HCT116 (cell line): ENCODE measurements around the gene TNC. TPM values are rescaled to one million over a fixed set of nuclear protein-coding genes. Genes with fewer than 3 reads are reported as not detected.

Experiments
- ATAC-seq: fragments of 200-7000 bp; cut with Tn5 transposase; 2 replicates; pipeline ENCODE4 v1.9.1; 2020; ENCODE audit warnings: mild to moderate bottlenecking, moderate library complexity
- BruUV-seq: library from RNA; stranded (reverse); fragments of 400-500 nt; replicated peaks from 2 replicates; lab custom pipeline; 2021; lab: Mats Ljungman, UMichigan
- CTCF ChIA-PET: fragments of 300-600 bp; sonication (Branson Sonifier 250); formaldehyde crosslinking; loops from one replicate; lab custom pipeline; 2021; ENCODE audit warnings: antibody characterized with exemption; lab: Charles Lee
- POLR2A ChIA-PET: fragments of 300-600, 350-600 bp; sonication (Branson Sonifier 250); formaldehyde crosslinking; loops from one replicate; lab custom pipeline; 2021; ENCODE audit warnings: antibody characterized with exemption; lab: Charles Lee
- RAD21 ChIA-PET, 2 experiments: fragments of 300-600 bp; sonication (Branson Sonifier 250); formaldehyde crosslinking; loops; one replicate each; lab custom pipeline; 2023; ENCODE audit warnings: low total read pairs in 2 of 2; ENCODE audit not compliant: uncharacterized antibody in 2 of 2, unreplicated experiment in 2 of 2, low non-redundant PET in 1 of 2; lab: Charles Lee
- DNase-seq: peaks from one replicate; pipeline ENCODE4 v3.0.0-alpha.2; 2010; ENCODE audit warnings: low read depth, low spot score
- H2AFZ ChIP-seq: fragments of 200-600 bp; shearing (Covaris generic), sonication (generic); 2 replicates; pipeline ENCODE4 v1.6.1; 2017; ENCODE audit warnings: low read depth, mixed run types, mixed read lengths, antibody characterized with exemption, low read length; ENCODE audit not compliant: poor library complexity, severe bottlenecking
- H3K27ac ChIP-seq: 2 replicates; pipeline ENCODE4 v1.5.1; 2012; ENCODE audit warnings: low read depth, low read length
- H3K27me3 ChIP-seq: fragments of 200-600 bp; sonication (generic); 2 replicates; pipeline ENCODE4 v1.6.1; 2016; ENCODE audit warnings: mixed run types, low read length, mixed read lengths; ENCODE audit not compliant: insufficient read depth
- H3K36me3 ChIP-seq, 2 experiments: fragments of 200-500 bp in 1 of 2; fragments of 200-600 bp in 1 of 2; sonication (Bioruptor generic) in 1 of 2; sonication (generic) in 1 of 2; 2 replicates each; pipeline versions ENCODE4 v1.5.1 to v1.6.1; 2014 to 2016; ENCODE audit warnings: low read length in 2 of 2, inconsistent platforms in 1 of 2, mixed read lengths in 1 of 2, mixed run types in 1 of 2; ENCODE audit not compliant: insufficient read depth in 2 of 2, control insufficient read depth in 1 of 2
- H3K4me1 ChIP-seq, 2 experiments: fragments of 200-600 bp in 1 of 2; sonication (generic) in 1 of 2; 2 replicates each; pipeline versions ENCODE4 v1.5.1 to v1.6.1; 2012 to 2017; ENCODE audit warnings: low read length in 2 of 2, inconsistent platforms in 1 of 2, mild to moderate bottlenecking in 1 of 2, mixed read lengths in 1 of 2, mixed run types in 1 of 2, moderate library complexity in 1 of 2; ENCODE audit not compliant: insufficient read depth in 2 of 2, control insufficient read depth in 1 of 2
- H3K4me2 ChIP-seq: fragments of 200-600 bp; sonication (generic); 2 replicates; pipeline ENCODE4 v1.6.1; 2017; ENCODE audit warnings: mixed run types, low read length, mixed read lengths
- H3K4me3 ChIP-seq, 2 experiments: fragments of 200-600 bp in 1 of 2; sonication (generic) in 1 of 2; replicated peaks in 1 of 2; 2 replicates each; pipeline ENCODE4 v1.5.1; 2011 to 2016; ENCODE audit warnings: low read length in 2 of 2, control low read depth in 1 of 2, low read depth in 1 of 2, mild to moderate bottlenecking in 1 of 2, mixed read lengths in 1 of 2, mixed run types in 1 of 2
- H3K79me2 ChIP-seq: fragments of 200-600 bp; sonication (generic); 2 replicates; pipeline ENCODE4 v1.6.1; 2017; ENCODE audit warnings: mild to moderate bottlenecking, mixed run types, low read length, moderate library complexity, mixed read lengths; ENCODE audit not compliant: insufficient read depth
- H3K9ac ChIP-seq: fragments of 200-600 bp; sonication (generic); 2 replicates; pipeline ENCODE4 v1.6.1; 2016; ENCODE audit warnings: low read length, mixed read lengths
- H3K9me2 ChIP-seq: fragments of 200-600 bp; sonication (generic), shearing (Covaris generic); 2 replicates; pipeline ENCODE4 v1.6.1; 2017; ENCODE audit warnings: mixed run types, mild to moderate bottlenecking, moderate library complexity; ENCODE audit not compliant: insufficient read depth
- H3K9me3 ChIP-seq, 2 experiments: fragments of 200-500 bp in 1 of 2; fragments of 200-600 bp in 1 of 2; sonication (Bioruptor generic) in 1 of 2; sonication (generic) in 1 of 2; 2 replicates each; pipeline ENCODE4 v1.6.1; 2014 to 2017; ENCODE audit warnings: low read length in 2 of 2, mixed read lengths in 2 of 2, inconsistent platforms in 1 of 2, low read depth in 1 of 2, mild to moderate bottlenecking in 1 of 2, mixed run types in 1 of 2, moderate library complexity in 1 of 2; ENCODE audit not compliant: control insufficient read depth in 1 of 2, insufficient read depth in 1 of 2
- H4K20me1 ChIP-seq: fragments of 200-600 bp; sonication (generic), shearing (Covaris generic); 2 replicates; pipeline ENCODE4 v1.6.1; 2017; ENCODE audit warnings: mixed run types, mild to moderate bottlenecking, moderate library complexity; ENCODE audit not compliant: insufficient read depth
- CBX3 ChIP-seq: IDR thresholded peaks from 2 replicates; pipeline ENCODE4 v1.6.1; 2012; ENCODE audit warnings: low read depth
- CEBPB ChIP-seq: IDR thresholded peaks from 2 replicates; pipeline ENCODE4 v1.6.1; 2012; ENCODE audit warnings: low read depth
- EGR1 ChIP-seq: IDR thresholded peaks from 2 replicates; pipeline ENCODE4 v1.6.1; 2012; ENCODE audit warnings: low read depth
- ELF1 ChIP-seq: IDR thresholded peaks from 2 replicates; pipeline ENCODE4 v1.6.1; 2012; ENCODE audit warnings: low read depth, borderline replicate concordance
- EZH2phosphoT487 ChIP-seq: fragments of 200-600 bp; IDR thresholded peaks from 2 replicates; pipeline ENCODE4 v1.6.1; 2018; ENCODE audit warnings: antibody characterized with exemption, borderline replicate concordance
- FOSL1 ChIP-seq: IDR thresholded peaks from 2 replicates; pipeline ENCODE4 v1.6.1; 2012; ENCODE audit warnings: low read depth
- JUND ChIP-seq: IDR thresholded peaks from 2 replicates; pipeline ENCODE4 v1.6.1; 2012
- POLR2A ChIP-seq: IDR thresholded peaks from 2 replicates; pipeline ENCODE4 v1.7.0; 2011; ENCODE audit warnings: borderline replicate concordance; ENCODE audit not compliant: insufficient read depth, insufficient read length; ENCODE audit errors: extremely low read depth
- POLR2AphosphoS5 ChIP-seq: IDR thresholded peaks from 2 replicates; pipeline ENCODE4 v1.6.1; 2011; ENCODE audit warnings: mild to moderate bottlenecking, low read depth, low read length, moderate library complexity
- SP1 ChIP-seq: IDR thresholded peaks from 2 replicates; pipeline ENCODE4 v1.6.1; 2012; ENCODE audit warnings: low read depth
- YY1 ChIP-seq: IDR thresholded peaks from 2 replicates; pipeline ENCODE4 v1.6.1; 2011; ENCODE audit warnings: low read length, low read depth, moderate library complexity, mild to moderate bottlenecking; ENCODE audit not compliant: insufficient replicate concordance; ENCODE audit errors: extremely low read depth
- ZFX ChIP-seq: fragments of 450-650 bp; IDR thresholded peaks from 2 replicates; pipeline ENCODE4 v1.6.1; 2017
- ZNF274 ChIP-seq: fragments of 200-500 bp; sonication (Bioruptor generic); IDR thresholded peaks from 2 replicates; pipeline ENCODE4 v1.6.1; 2014; ENCODE audit warnings: mild to moderate bottlenecking, low read depth, low read length, inconsistent platforms
- intact Hi-C: fragments of 100-400 bp; cut with micrococcal nuclease; formaldehyde crosslinking; loops from 2 replicates; pipeline ENCODE4 v1.10.0; 2022
- total RNA-seq: library from RNA; stranded (reverse); gene quantifications from one replicate; pipeline ENCODE4 v1.2.1, GENCODE V29; 2021; ENCODE audit not compliant: unreplicated experiment
- TF ChIP-seq, protein P1 (sequence below): IDR thresholded peaks from 2 replicates; pipeline ENCODE4 v1.6.1; 2012
- TF ChIP-seq, protein P2 (sequence below): IDR thresholded peaks from 2 replicates; pipeline ENCODE4 v1.6.1; 2011; ENCODE audit warnings: mild to moderate bottlenecking, low read length, moderate library complexity; ENCODE audit not compliant: insufficient replicate concordance; ENCODE audit errors: extremely low read depth
- TF ChIP-seq, protein P3 (sequence below): IDR thresholded peaks from 2 replicates; pipeline ENCODE4 v1.6.1; 2012
- TF ChIP-seq, protein P4 (sequence below): IDR thresholded peaks from 2 replicates; pipeline ENCODE4 v1.6.1; 2012; ENCODE audit warnings: low read depth
- TF ChIP-seq, protein P5 (sequence below), 3 experiments: fragments of 200-600 bp in 1 of 3; sonication (generic) in 1 of 3; IDR thresholded peaks in 2 of 3; conservative IDR thresholded peaks in 1 of 3; 2 replicates each; pipeline ENCODE4 v1.5.1; 2012 to 2017; ENCODE audit warnings: low read depth in 2 of 3, low read length in 2 of 3, antibody characterized with exemption in 1 of 3, borderline replicate concordance in 1 of 3, control low read depth in 1 of 3, mild to moderate bottlenecking in 1 of 3, mixed read lengths in 1 of 3, mixed run types in 1 of 3, moderate library complexity in 1 of 3; ENCODE audit not compliant: insufficient read depth in 1 of 3

The TNC gene
- total RNA-seq, 1 experiment from 2014 or later: 0.49 TPM

DNA sequence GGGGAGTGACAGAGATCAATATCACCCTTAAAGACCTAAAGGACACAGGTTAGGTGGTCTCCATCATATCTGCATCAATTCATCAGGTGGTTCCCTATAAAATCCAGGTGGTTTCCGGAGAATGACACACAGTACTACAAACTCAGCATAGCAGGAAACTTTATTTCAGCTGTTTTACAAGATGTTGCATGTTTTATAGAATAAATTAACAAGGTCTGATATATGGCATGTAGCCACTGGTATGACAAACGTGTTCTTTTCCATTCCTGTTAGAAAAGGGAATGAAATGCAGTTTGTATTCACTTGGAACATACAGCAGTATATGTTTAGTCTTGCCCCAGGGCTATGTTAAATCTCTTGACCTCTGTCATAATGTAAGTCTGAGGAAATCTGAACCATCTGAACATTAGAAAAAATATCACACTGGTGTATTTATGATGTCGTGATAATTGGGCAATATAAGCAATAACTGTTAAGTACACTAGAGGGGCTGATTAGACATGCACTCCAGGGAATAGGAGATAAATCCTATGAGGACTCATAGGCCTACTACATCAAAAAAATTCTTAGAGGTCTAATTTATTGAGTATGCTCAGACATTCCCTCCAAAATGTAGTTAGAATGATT lies 145.3 kb downstream of the TNC start:
- intact Hi-C loops: no loop called here
- ChIA-PET RAD21 (no interaction called here), POLR2A (no interaction called here), CTCF (no interaction called here)
- H3K4me2 ChIP-seq: no peak overlapping the region
- TF ChIP-seq YY1 (no peak), EZH2phosphoT487 (no peak), FOSL1 (no peak), CEBPB (no peak), ELF1 (no peak), EGR1 (no peak), SP1 (no peak), CBX3 (no peak), ZFX (no peak), JUND (no peak), ZNF274 (no peak), POLR2AphosphoS5 (no peak), POLR2A (no peak)
- TF ChIP-seq, protein P1, sequence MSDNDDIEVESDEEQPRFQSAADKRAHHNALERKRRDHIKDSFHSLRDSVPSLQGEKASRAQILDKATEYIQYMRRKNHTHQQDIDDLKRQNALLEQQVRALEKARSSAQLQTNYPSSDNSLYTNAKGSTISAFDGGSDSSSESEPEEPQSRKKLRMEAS: no peak
- TF ChIP-seq, protein P2, sequence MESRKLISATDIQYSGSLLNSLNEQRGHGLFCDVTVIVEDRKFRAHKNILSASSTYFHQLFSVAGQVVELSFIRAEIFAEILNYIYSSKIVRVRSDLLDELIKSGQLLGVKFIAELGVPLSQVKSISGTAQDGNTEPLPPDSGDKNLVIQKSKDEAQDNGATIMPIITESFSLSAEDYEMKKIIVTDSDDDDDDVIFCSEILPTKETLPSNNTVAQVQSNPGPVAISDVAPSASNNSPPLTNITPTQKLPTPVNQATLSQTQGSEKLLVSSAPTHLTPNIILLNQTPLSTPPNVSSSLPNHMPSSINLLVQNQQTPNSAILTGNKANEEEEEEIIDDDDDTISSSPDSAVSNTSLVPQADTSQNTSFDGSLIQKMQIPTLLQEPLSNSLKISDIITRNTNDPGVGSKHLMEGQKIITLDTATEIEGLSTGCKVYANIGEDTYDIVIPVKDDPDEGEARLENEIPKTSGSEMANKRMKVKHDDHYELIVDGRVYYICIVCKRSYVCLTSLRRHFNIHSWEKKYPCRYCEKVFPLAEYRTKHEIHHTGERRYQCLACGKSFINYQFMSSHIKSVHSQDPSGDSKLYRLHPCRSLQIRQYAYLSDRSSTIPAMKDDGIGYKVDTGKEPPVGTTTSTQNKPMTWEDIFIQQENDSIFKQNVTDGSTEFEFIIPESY: no peak
- TF ChIP-seq, protein P3, sequence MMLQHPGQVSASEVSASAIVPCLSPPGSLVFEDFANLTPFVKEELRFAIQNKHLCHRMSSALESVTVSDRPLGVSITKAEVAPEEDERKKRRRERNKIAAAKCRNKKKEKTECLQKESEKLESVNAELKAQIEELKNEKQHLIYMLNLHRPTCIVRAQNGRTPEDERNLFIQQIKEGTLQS: no peak
- TF ChIP-seq, protein P4, sequence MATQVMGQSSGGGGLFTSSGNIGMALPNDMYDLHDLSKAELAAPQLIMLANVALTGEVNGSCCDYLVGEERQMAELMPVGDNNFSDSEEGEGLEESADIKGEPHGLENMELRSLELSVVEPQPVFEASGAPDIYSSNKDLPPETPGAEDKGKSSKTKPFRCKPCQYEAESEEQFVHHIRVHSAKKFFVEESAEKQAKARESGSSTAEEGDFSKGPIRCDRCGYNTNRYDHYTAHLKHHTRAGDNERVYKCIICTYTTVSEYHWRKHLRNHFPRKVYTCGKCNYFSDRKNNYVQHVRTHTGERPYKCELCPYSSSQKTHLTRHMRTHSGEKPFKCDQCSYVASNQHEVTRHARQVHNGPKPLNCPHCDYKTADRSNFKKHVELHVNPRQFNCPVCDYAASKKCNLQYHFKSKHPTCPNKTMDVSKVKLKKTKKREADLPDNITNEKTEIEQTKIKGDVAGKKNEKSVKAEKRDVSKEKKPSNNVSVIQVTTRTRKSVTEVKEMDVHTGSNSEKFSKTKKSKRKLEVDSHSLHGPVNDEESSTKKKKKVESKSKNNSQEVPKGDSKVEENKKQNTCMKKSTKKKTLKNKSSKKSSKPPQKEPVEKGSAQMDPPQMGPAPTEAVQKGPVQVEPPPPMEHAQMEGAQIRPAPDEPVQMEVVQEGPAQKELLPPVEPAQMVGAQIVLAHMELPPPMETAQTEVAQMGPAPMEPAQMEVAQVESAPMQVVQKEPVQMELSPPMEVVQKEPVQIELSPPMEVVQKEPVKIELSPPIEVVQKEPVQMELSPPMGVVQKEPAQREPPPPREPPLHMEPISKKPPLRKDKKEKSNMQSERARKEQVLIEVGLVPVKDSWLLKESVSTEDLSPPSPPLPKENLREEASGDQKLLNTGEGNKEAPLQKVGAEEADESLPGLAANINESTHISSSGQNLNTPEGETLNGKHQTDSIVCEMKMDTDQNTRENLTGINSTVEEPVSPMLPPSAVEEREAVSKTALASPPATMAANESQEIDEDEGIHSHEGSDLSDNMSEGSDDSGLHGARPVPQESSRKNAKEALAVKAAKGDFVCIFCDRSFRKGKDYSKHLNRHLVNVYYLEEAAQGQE: no peak
- TF ChIP-seq, protein P5, sequence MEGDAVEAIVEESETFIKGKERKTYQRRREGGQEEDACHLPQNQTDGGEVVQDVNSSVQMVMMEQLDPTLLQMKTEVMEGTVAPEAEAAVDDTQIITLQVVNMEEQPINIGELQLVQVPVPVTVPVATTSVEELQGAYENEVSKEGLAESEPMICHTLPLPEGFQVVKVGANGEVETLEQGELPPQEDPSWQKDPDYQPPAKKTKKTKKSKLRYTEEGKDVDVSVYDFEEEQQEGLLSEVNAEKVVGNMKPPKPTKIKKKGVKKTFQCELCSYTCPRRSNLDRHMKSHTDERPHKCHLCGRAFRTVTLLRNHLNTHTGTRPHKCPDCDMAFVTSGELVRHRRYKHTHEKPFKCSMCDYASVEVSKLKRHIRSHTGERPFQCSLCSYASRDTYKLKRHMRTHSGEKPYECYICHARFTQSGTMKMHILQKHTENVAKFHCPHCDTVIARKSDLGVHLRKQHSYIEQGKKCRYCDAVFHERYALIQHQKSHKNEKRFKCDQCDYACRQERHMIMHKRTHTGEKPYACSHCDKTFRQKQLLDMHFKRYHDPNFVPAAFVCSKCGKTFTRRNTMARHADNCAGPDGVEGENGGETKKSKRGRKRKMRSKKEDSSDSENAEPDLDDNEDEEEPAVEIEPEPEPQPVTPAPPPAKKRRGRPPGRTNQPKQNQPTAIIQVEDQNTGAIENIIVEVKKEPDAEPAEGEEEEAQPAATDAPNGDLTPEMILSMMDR (IDR thresholded peaks at IDR 0.05 in 2 of 3, conservative IDR thresholded peaks at IDR 0.05 in 1 of 3; ENCODE audit: borderline replicate concordance in 1 of 3, insufficient read depth in 1 of 3, low read depth in 2 of 3, low read length in 2 of 3): no peak
- no TSS peak for BruUV-seq
- H3K9me3 ChIP-seq: no peaks in the 10 kb centered on the region
- H3K9ac ChIP-seq: no peak overlapping the region
- H3K27ac ChIP-seq: no peak overlapping the region
- ATAC-seq: no peak
- DNase-seq: no peak
- no peak overlapping the region for H2AFZ ChIP-seq
- no peaks in the 10 kb centered on the region for H3K36me3 ChIP-seq
- H3K4me3 ChIP-seq: no peak overlapping the region
- H3K4me1 ChIP-seq: no peaks in the 10 kb centered on the region
- no peaks in the 10 kb centered on the region; the same call in none of the 2 replicates for H3K27me3 ChIP-seq
- H4K20me1 ChIP-seq: no peaks in the 10 kb centered on the region
- H3K79me2 ChIP-seq: no peaks in the 10 kb centered on the region
- no peaks in the 10 kb centered on the region for H3K9me2 ChIP-seq
